GM12892 (cell line): Measurements from ENCODE around the gene ANKS1B.

ENCODE experiments used
- DNase-seq: peaks from one replicate; pipeline ENCODE4 v3.0.0; 2011; ENCODE audit not compliant: insufficient read length
- FAIRE-seq: peaks from 2 replicates; lab custom pipeline; 2011; peaks lifted over from hg19 to GRCh38; lab: Jason Lieb, UNC
- POLR2A ChIP-seq: IDR thresholded peaks from 2 replicates; pipeline ENCODE4 v1.6.1; 2011; ENCODE audit warnings: low read depth, low read length, control low read depth
- POLR2AphosphoS5 ChIP-seq: IDR thresholded peaks from 2 replicates; pipeline ENCODE4 v1.6.1; 2011; ENCODE audit warnings: low read depth, low read length, control low read depth
- TAF1 ChIP-seq: IDR thresholded peaks from 2 replicates; pipeline ENCODE4 v1.6.1; 2011; ENCODE audit warnings: low read depth, mild to moderate bottlenecking, control low read depth, low read length, borderline replicate concordance

Gene ANKS1B

DNA sequence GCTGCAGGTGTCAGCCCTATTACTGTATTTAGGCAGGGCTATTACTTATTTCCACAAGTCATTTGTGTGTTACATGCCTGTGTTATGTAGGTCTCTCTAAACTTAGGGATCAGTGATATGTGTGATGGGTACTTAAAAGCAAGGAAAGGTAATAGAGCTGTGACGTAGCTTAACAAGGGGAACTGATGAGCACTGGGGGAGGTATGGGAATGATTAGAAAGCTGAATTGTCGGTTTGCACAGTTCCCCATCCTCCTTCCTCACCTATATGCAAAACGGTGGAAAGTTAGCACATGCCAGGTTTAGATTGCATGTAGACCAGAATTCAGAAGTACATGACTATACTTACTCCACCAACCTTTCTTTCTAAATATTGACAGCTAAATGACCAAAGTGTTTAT, 831.4 kb downstream of the ANKS1B start:
- no peak for TF ChIP-seq TAF1
- TF ChIP-seq POLR2A: no peak
- no peak for TF ChIP-seq POLR2AphosphoS5
- no peak for DNase-seq
- no peak for FAIRE-seq

DNA sequence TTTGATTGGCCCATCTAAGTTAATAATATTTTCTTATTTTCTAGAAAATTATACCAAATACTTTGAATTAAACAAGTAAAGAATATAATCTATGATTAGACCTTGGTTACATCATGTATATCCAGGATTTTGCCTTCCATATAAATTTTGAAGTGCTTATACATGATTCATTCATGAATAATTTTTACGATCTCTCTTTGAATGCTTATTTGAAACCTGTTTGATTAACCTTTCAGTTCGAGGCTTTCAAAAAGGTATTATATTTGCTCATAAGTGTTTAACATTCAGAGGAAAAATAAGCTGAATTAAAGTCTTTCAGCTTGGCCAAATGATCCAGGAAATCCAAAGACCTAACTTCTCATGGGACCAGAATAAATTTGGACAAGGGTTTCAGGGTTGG, 832.4 kb downstream of the ANKS1B start:
- no peak for FAIRE-seq

DNA sequence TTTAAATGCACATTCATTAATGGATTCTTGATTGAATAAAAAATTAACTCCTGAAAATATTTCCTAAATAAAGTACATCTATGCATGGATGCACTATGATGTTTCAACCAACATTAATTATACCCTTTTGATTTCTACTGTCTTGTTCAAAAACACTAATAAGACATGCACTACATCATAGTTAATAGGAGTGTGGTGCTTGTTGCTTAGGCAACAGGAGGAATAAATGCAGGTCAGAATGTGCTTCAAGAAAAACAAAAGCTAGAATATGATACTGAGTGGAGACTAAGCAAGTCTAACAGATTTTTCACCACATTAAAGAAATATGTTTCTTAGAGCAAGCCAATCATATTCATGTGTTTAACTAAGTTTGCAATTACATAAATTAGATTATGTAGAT, 833.0 kb downstream of the ANKS1B start:
- DNase-seq: no peak
- no peak for FAIRE-seq
- TF ChIP-seq POLR2A (no peak), TAF1 (no peak), POLR2AphosphoS5 (no peak)

More for the DNA sequence above, 832.4 kb downstream of the ANKS1B start:
- no peak for DNase-seq
- TF ChIP-seq POLR2A (no peak), TAF1 (no peak), POLR2AphosphoS5 (no peak)

DNA sequence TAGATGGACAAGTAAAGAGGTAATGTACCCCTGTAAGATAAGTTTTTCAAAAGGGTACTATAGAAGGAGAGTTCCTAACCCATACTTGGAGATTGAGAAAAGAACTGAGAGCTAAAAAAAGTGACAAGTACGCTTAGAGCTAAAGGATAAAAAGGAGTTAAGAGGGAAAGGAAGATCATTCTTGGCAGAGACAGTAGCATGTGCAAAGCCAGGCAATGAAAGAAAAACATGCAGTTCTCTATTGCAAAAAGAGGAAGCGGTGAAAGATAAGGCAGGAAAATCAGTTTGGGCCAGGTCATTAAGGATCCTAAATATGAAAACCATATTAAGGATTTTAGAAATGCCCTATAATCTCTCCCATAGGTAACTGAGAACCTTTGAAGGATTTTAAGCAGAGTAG, 837.6 kb downstream of the ANKS1B start:
- TF ChIP-seq POLR2AphosphoS5 (no peak), TAF1 (no peak), POLR2A (no peak)
- DNase-seq (no peak), FAIRE-seq (no peak)

DNA sequence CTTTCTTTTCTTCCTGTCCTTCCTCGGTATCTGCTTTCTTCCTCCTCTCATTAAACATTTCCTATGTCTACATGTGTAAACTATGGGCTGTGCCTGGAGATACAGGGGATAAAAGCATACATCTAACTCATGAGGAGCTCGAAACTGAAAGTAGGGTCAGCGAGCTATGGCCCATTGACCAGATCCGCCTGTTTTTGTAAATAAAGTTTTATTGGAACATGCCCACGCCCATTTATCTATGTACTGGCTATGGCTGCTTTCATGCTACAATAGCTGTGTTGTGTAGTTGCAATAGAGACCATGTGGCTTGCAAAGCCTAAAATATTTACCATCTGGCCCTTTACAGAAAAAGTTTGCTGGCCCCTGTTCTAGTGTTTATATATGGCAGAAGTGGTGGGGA, 838.0 kb downstream of the ANKS1B start:
- no peak for DNase-seq
- no peak for FAIRE-seq
- TF ChIP-seq TAF1: no peak
- TF ChIP-seq POLR2A: no peak
- TF ChIP-seq POLR2AphosphoS5: no peak

DNA sequence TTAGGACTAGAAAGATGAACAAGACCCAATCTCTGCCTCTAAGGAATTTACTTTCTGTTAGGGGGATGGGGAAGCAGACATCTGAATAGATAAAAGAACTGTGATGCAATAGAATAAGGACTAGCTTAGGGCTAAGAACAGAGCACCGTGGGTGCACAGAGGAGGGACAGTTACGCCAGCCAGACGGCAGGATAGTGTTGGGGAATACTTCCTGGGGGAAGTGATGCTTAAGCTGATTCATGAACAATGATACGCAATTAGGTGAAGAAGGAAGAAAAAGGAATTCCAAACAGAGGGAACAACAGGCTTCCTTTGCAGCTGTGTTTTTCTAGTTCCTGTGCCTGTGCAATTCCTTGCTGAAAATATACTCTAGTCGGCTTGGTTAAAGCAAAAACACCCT, 838.6 kb downstream of the ANKS1B start:
- FAIRE-seq: no peak
- no peak for DNase-seq

DNA sequence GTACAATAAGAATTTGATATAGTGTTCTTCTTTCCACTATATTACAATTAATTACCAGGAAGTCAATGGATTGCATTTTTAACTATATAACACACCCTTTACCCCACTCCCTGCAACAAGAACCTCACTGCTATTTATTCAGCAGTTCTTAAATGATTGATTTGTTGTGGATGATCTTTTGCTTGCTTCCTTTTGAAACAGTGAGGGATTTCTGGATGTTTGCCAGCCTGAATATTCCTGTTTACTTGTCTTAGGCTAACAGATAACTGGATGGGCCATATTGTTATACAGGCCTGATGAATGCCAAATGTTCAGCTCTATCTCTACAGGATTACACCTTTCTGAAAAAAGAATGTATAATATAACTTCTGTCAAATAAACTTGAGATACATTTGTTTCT, 842.1 kb downstream of the ANKS1B start:
- TF ChIP-seq POLR2A (no peak), TAF1 (no peak), POLR2AphosphoS5 (no peak)
- FAIRE-seq (no peak), DNase-seq (no peak)

More for the DNA sequence above, 838.6 kb downstream of the ANKS1B start:
- TF ChIP-seq POLR2A: no peak
- TF ChIP-seq POLR2AphosphoS5: no peak
- TF ChIP-seq TAF1: no peak

DNA sequence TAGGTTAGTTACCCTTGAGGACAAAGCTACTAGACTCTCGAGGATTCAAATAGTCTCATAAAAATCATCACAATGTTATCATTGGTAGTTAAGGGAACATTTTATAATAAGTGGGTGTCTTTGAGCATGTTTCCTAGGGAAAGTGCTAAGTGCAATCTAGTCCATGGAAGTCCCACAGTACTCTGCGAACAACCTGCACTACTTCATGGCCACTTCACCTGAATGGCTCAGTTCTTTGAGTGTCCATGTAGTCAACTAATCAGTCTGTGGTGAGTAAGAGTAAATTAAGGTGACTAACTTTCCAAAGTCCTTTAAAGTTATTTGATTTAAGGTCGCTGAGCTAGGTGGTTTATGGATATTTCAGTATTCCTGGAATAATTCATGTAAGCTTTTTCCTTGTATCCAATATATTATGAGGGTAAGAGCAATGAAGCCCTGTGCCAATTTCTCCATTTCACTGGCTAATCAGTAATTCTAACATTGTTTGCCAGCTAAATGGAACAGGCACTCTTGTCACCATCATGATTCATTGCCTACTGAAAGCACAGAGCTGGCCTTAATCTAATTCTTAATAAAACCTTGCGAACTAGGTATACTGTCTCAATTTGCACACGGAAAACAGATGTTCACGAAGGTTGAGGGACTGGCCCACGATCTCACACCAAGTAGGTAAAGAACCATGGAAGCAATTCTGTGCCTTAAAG, 844.6 kb downstream of the ANKS1B start:
- DNase-seq (no peak), FAIRE-seq (no peak)

DNA sequence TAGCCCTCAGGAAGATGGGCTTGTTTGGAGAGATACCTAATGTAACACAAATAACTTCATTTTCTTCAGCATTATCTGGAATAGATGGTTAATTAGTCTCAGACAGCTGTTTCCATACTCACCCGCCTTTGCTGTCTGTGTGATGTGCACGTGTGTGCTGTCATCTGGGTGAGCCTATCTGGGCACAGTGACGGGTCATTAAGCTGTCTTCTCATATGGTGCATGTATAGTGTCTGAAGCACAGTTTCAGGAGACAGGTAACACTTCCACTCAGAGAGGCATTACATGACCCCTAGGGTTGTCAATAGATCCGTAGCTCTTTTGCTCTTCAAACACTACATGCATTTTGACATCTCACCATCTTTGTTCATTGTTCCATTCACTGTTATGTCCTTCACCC, 846.3 kb downstream of the ANKS1B start:
- TF ChIP-seq TAF1 (no peak), POLR2A (no peak), POLR2AphosphoS5 (no peak)

More for the DNA sequence above, 844.6 kb downstream of the ANKS1B start:
- TF ChIP-seq TAF1 (no peak), POLR2A (no peak), POLR2AphosphoS5 (no peak)

DNA sequence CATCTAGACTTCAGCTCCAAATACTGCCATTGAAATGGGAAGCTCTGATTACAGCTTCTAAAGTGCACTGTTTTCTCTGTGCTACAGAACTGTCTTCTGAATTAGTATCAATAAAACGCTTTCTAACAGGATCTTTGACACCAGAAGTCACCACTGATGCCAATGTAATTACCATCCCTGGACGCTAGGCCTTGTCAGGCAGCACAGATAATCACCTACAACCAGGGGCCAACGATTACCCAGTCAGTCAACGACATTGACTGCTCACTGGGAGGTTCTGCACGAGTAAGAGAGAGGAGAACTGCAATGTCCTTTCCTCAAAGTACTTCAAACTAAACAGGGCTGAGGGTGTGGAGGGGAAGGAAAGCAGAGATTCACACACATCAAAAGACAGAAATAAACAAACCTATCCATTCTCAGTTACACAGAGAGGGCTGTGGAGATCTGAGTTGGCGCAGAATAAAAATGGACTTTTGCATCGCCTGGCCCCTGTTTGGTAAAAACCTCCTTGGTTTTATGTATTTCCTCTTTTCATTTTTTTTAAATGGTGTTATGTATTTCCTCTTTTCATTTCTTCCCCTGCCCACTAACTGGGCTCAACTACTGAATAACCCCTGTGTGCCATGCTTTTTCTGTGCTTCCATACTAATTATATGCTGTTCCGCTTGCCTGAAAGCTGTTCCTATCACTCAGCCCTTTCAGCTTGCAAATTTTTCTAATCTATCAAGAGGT, 847.4 kb downstream of the ANKS1B start:
- FAIRE-seq (no peak), DNase-seq (no peak)
- TF ChIP-seq POLR2A (no peak), POLR2AphosphoS5 (no peak)

More for the DNA sequence above, 846.3 kb downstream of the ANKS1B start:
- DNase-seq (no peak), FAIRE-seq (no peak)

DNA sequence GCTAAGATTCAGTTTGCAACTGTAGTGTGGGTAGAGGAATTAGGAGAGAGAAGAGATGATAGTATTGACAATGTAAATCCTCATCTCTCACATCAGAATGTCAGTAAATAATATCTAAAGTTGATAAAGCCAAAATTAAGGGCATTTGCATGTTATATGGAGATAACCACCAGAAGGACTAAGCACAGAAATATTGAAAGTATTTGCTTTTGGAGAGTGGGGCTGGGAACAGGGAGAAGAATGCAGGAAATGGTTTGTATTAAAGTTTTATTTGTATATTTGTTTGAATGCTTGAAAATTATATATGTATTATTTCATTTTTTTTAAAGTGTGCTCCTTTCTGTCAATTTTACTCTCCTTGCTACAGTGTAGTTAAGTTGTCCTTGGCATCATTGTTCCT, 848.2 kb downstream of the ANKS1B start:
- FAIRE-seq (no peak), DNase-seq (no peak)
- TF ChIP-seq POLR2A (no peak), POLR2AphosphoS5 (no peak), TAF1 (no peak)

DNA sequence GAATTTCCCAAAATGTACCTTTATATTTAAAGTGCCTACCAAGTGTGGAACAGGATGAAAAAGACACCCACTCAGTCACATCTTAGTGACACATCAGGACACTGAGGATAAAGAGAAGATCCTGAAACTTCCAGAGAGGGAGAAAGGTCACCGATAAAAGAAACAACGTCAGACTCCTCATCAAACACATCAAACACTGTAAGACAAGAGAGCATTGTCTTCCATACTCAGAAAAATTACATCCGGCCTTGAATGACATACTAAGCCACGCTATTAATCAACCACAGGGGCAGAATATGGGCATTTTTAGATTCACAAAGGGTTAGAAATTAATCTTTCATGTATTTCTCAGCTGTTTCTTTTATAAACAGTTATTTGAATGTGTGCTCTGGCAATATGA, 849.4 kb downstream of the ANKS1B start:
- no peak for TF ChIP-seq POLR2AphosphoS5
- FAIRE-seq (no peak), DNase-seq (no peak)

DNA sequence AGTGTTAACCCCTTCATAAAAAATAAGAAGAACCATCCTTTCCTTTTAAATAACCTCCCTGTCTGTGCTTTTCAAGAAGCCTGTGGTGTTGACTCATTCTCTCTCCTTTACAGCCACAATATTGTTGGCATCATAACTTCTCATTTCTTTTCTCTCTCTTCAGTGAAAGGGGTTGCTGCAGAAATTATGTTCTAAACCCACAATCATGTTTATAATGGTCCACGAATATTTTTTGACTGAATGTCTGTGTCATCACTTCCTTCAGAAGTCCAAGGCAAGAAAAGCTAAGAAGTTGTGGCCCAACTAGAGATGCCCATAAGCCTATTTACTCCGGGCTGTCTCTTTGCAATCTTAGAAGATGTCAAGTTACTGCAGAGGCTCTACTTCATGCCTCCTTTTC, 851.3 kb downstream of the ANKS1B start:
- TF ChIP-seq POLR2AphosphoS5 (no peak), POLR2A (no peak), TAF1 (no peak)
- no peak for DNase-seq
- FAIRE-seq: no peak

DNA sequence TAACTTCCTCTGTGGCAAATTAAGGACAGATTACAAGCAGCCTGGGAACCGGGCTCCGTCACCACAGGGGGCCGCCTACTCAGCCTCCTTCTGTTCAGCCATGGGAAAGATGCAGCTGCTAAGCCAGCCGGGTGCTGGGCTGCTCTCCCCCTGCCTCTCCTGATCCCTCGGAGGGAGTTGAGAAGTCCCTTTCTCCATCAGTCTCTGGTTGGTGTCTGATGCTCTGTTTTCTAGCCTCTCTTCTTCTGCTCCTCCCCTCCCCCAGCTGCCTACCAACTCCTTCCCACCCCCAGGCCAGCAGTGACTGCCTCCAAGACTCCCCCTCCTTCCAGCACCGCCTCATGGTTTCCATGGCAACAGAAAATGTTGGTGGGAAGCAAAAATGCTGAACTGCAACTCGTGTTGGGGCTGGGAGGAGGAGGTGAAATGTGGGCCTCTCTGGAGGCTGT, 853.0 kb downstream of the ANKS1B start:
- no peak for DNase-seq
- FAIRE-seq: no peak
- TF ChIP-seq TAF1 (no peak), POLR2A (no peak), POLR2AphosphoS5 (no peak)
